ENCODE measurements around the gene CDA. TPM values are rescaled to one million over a fixed set of nuclear protein-coding genes. Genes with fewer than 3 reads are reported as not detected.
A peak's percentile ranks its signal among the peaks of the same experiment; 100 is the strongest.
"Not testable (repeated sequence)": the region's sequence is repeated elsewhere in the genome, so short reads cannot be mapped to it uniquely, and the experiment has no call there.

Gene CDA
- total RNA-seq, 4 donors from 2014 or later: 0.56 to 3.5 (median 1.5) TPM

DNA sequence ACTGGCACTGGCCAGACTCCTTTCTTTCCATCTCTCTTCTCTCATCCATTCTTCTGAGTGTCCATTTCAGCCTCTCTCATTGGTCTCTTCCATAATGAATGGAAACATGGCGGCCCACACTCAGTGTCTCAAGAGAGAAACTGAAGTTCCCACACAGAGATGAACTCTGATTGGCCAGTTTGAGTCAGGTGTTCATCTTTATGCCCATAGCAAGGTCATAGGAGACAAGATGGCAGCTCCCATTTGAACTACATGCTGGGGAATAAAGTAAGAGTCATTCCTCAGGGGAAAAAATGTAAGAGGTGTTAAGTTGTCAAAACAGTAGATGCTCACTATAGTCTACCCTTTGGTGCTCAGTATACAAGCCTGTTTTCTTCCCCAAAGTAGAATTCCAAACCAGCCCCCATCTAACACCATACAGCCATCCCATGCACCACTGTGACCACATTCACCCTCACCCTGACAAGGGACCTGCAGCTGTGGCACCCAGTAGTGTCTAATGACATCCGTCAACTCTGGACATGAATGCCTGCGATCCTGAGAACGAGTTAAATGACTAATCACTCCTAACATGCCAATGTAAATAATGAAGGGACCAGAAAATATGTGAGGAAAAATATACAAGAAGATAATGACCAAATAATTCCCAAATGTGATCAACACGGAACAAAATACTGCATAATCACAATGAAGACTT is 12.4 kb downstream of the CDA start:
- Histone ChIP-seq H3K27me3 (no peaks in the 10 kb centered on the region), H3K27ac (no peak overlapping the region), H3K4me3 (replicated peaks in 1 of 3) (no peak overlapping the region), H3K36me3 (no peaks in the 10 kb centered on the region), H3K4me1 (peaks cover 0 to 7% of the 10 kb centered on the region in 2 donors), H3K9me3 (no peaks in the 10 kb centered on the region)
- intact Hi-C loops (cut with DNase I): no loop called here
- TF ChIP-seq POLR2A (IDR thresholded peaks at IDR 0.05): no peak
- TF ChIP-seq, protein P1, sequence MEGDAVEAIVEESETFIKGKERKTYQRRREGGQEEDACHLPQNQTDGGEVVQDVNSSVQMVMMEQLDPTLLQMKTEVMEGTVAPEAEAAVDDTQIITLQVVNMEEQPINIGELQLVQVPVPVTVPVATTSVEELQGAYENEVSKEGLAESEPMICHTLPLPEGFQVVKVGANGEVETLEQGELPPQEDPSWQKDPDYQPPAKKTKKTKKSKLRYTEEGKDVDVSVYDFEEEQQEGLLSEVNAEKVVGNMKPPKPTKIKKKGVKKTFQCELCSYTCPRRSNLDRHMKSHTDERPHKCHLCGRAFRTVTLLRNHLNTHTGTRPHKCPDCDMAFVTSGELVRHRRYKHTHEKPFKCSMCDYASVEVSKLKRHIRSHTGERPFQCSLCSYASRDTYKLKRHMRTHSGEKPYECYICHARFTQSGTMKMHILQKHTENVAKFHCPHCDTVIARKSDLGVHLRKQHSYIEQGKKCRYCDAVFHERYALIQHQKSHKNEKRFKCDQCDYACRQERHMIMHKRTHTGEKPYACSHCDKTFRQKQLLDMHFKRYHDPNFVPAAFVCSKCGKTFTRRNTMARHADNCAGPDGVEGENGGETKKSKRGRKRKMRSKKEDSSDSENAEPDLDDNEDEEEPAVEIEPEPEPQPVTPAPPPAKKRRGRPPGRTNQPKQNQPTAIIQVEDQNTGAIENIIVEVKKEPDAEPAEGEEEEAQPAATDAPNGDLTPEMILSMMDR (IDR thresholded peaks at IDR 0.05): no peak
- DNase-seq: no peak
- WGBS, 2 donors: 64 to 70% methylated on average over 5 of the region's 5 CpGs

DNA sequence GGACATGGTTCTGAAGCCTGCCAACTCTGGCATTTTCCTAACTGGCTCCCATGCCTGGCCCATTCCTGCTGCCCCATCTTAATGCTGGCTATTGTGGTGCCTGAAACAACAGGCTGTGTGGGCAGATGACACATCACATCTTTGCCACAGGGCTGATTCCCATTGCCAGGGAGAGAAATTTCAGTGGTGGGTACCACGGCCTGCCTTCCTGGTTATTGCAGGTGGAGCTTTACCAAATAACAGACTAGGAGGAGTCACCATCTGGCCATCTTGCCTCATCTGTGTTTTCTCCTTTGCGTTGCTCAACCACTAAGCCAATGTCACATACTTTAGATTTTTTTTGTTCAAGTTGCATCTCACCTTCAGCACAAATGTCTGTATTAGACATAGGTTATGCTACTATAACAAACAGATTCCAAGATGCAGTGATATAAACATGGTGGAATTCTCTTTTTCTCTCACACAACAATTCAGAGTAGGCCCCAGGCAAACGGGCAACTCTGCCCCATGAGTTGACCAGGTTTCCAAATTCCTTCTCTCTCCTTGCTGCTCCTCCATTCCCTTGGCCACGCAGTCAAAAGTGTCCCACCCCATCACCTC is 14.1 kb downstream of the CDA start:
- Histone ChIP-seq H3K4me3 (replicated peaks in 1 of 3) (no peak overlapping the region), H3K27ac (no peak overlapping the region), H3K4me1 (peaks cover 0 to 7% of the 10 kb centered on the region in 2 donors), H3K9me3 (no peaks in the 10 kb centered on the region), H3K36me3 (no peaks in the 10 kb centered on the region), H3K27me3 (no peaks in the 10 kb centered on the region)
- intact Hi-C loops (cut with DNase I): no loop called here
- WGBS, 2 donors: 96 to 98% methylated on average over 4 of the region's 4 CpGs
- no peak for DNase-seq
- no peak for TF ChIP-seq POLR2A (IDR thresholded peaks at IDR 0.05)
- TF ChIP-seq, protein P1 (IDR thresholded peaks at IDR 0.05): no peak

DNA sequence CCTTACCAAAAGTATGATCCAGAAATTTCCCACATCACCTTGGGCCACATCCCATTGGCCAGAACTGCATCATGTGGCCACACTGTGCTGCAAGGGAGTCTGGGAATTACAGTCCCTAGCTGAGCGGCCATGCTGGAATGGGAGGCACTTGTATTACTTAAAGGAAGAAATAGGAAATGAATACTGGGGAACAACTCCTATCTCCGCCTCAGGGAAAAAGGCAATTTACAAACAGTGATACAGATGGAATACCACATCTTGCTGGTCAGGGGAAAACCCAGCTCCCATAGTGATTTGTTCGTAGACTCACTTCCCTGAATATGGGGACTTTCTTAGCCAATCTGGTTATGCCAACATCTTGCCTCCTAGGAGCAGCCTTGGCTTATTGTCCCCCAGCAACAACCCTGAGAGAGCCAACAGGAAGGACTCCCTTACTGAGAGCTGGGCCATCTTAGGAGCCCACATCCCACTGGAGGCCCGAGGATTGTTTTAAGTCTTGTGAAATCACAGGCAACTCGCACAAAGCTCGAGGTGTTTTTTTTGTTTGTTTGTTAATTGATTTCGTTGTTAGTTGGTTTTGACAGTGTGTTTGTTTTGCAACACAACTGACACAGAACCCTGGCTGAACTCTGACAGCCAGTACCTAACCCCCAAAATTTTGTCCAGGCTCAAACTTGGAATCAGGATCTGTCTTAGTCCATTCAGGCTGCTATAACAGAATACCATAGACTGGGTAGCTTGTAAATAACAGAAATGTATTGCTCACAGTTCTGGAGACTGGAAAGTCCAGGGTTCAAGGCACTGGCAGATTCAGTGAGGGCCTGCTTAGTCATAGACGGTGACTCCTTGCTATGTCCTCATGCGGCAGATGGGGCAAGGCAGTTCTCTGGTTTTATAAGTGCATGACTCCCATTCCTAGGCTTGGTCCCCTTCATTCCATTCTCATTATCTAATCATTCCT is 14.9 kb downstream of the CDA start:
- TF ChIP-seq, protein P1 (IDR thresholded peaks at IDR 0.05): no peak
- TF ChIP-seq POLR2A (IDR thresholded peaks at IDR 0.05): no peak
- Histone ChIP-seq H3K27ac (no peak overlapping the region), H3K4me3 (replicated peaks in 1 of 3) (no peak overlapping the region), H3K4me1 (no peaks in the 10 kb centered on the region), H3K36me3 (no peaks in the 10 kb centered on the region), H3K9me3 (no peaks in the 10 kb centered on the region), H3K27me3 (no peaks in the 10 kb centered on the region)
- WGBS, 2 donors: 81 to 84% methylated on average over 9 of the region's 9 CpGs
- DNase-seq: no peak
- intact Hi-C loops (cut with DNase I): no loop called here

DNA sequence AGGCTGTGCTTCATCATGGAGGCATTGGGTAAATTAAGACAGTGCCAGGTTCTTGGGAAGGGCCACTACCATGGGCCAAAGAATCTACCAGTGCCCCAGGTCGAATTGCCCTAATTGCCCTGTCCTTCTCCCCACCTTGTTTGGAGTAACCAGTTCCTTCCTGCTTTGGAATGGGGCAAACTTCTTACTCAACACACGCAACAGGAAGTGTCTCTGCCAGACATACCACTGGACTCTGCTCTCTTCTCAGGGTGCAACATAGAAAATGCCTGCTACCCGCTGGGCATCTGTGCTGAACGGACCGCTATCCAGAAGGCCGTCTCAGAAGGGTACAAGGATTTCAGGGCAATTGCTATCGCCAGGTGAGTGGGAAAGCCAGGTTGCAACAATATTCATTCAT is 15.8 kb downstream of the CDA start:
- H3K36me3 ChIP-seq: no peaks in the 10 kb centered on the region
- intact Hi-C loops (cut with DNase I): no loop called here

DNA sequence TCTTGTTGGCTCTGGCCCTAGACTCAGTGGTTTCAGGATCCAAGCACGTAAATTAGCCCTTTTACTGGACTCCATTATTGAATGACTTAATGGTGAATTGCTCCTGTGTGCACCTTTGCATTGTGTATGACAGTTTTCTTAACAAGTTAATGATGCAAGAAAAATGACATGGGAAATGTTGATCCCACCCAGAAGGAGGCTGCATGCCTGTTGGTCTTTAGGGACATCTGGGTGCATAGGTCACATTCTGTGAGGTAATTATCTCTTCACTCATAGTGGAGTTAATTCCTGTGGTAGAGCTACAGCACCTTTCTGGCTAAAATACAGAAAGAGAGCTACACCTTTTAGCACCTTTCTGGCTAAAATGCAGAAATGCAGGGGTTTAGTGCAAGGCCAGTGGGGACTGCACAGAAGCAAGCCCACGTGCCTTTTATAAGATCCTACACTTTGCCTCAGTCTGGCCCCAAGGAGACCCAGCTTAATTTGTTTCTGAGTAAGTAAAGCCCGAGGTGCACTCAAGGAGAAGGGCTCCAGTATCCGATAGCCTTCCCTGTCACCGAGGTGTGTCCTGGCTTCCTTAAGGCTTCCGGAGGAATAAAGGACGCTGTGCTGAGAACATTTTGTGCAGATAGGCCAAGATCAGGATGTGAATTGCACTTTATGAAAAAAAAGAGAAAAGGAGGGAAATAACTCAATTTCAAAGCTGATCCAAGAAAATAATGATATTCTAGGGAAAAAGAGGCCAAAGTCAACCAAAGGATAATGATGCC is 18.1 kb downstream of the CDA start:
- H3K36me3 ChIP-seq; H3K27me3 ChIP-seq; H3K4me1 ChIP-seq; H3K9me3 ChIP-seq; DNase-seq; intact Hi-C loops (cut with DNase I); H3K4me3 ChIP-seq (replicated peaks in 1 of 3): not testable (repeated sequence)
- H3K27ac ChIP-seq: peak overlapping the region in 1 of 3 donors; percentile 33
- WGBS, 2 donors: 50 to 67% methylated on average over 7 of the region's 7 CpGs

More for the DNA sequence above, 15.8 kb downstream of the CDA start:
- Histone ChIP-seq H3K27me3 (no peaks in the 10 kb centered on the region), H3K27ac (no peak overlapping the region), H3K4me3 (replicated peaks in 1 of 3) (no peak overlapping the region), H3K4me1 (no peaks in the 10 kb centered on the region), H3K9me3 (no peaks in the 10 kb centered on the region)
- TF ChIP-seq, protein P1 (IDR thresholded peaks at IDR 0.05): no peak
- TF ChIP-seq POLR2A (IDR thresholded peaks at IDR 0.05): no peak
- 92 to 96% methylated on average over 7 of the region's 7 CpGs for WGBS, 2 donors
- DNase-seq: no peak

All from thyroid gland (tissue), 4 donors.